Measurements from ENCODE around the gene FIS1. TPM values are rescaled to one million over a fixed set of nuclear protein-coding genes. Genes with fewer than 3 reads are reported as not detected.

FIS1 gene
- total and polyA plus RNA-seq, 10 of the 15 experiments (the other 5 are each of a cell fraction or from before 2014, with no cell fraction given), result 83.4 to 149 (median 108) TPM

DNA sequence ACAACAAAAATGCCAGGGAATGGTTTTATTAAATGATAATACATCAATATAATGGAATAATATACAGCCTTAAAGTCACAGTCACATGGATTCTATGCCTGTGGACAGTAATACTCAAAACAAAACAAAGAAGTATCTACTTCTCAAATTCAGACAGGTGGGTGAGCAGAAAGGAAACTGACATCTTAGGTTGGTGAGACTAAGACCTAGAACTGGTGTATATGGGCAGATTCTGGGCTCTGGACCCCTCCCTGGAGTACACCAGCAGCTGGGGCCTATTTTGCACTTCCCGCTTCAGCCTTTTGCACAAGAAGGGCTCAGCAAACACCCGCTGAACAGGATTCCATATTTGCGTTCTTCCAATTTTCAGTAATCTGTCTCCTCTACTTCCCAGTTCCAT, 5.4 kb upstream of the FIS1 start (continued):
- TF ChIP-seq, protein P1, sequence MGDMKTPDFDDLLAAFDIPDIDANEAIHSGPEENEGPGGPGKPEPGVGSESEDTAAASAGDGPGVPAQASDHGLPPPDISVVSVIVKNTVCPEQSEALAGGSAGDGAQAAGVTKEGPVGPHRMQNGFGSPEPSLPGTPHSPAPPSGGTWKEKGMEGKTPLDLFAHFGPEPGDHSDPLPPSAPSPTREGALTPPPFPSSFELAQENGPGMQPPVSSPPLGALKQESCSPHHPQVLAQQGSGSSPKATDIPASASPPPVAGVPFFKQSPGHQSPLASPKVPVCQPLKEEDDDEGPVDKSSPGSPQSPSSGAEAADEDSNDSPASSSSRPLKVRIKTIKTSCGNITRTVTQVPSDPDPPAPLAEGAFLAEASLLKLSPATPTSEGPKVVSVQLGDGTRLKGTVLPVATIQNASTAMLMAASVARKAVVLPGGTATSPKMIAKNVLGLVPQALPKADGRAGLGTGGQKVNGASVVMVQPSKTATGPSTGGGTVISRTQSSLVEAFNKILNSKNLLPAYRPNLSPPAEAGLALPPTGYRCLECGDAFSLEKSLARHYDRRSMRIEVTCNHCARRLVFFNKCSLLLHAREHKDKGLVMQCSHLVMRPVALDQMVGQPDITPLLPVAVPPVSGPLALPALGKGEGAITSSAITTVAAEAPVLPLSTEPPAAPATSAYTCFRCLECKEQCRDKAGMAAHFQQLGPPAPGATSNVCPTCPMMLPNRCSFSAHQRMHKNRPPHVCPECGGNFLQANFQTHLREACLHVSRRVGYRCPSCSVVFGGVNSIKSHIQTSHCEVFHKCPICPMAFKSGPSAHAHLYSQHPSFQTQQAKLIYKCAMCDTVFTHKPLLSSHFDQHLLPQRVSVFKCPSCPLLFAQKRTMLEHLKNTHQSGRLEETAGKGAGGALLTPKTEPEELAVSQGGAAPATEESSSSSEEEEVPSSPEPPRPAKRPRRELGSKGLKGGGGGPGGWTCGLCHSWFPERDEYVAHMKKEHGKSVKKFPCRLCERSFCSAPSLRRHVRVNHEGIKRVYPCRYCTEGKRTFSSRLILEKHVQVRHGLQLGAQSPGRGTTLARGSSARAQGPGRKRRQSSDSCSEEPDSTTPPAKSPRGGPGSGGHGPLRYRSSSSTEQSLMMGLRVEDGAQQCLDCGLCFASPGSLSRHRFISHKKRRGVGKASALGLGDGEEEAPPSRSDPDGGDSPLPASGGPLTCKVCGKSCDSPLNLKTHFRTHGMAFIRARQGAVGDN (IDR thresholded peaks at IDR 0.05), result no peak
- TF ChIP-seq MTA3 (IDR thresholded peaks at IDR 0.05; ENCODE audit: borderline replicate concordance, low read length), result no peak

DNA sequence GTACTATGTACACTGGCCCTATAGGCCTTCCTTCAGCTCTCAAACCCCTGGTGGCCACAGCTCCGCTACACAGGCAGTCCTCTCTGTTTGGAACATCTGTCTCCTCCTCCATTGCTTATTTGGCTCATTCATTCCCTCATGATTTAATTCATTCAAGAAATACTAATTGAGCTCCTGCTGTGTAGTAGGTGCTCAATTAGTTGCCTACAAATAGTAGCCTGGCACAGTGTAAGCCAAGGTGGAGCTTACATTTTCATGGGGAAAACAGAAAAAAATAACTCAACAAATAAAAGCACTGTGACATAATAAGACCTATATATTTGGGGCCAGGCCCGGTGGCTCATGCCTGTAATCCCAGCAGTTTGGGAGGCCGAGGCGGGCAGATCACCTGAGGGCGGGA, 3.4 kb upstream of the FIS1 start:
- POLR2A ChIA-PET, result no interaction called here
- ATAC-seq (no peak), DNase-seq (ENCODE audit: low read depth, low spot score) (no peak), FAIRE-seq (no peak)
- H3K36me3 ChIP-seq (ENCODE audit: control insufficient read depth in 2 of 2, insufficient read depth in 2 of 2, low read length in 1 of 2), result peaks cover 0 to 6% of the 10 kb centered on the region in 2 experiments; a peak in 3 of 4 replicates
- H2AFZ ChIP-seq (ENCODE audit: control insufficient read depth, low read depth, low read length), result no peak overlapping the region
- RAD21 ChIA-PET (ENCODE audit: unreplicated experiment), result interaction anchor here (0.7 kb wide), 1 partner anchor 35 kb away, joined by 3 read pairs; no protein-coding TSS in a partner anchor
- no peak overlapping the region for H3K4me3 ChIP-seq
- no peak for TF ChIP-seq SMAD5 (IDR thresholded peaks at IDR 0.05; ENCODE audit: low read depth)
- TF ChIP-seq FOXK2 (IDR thresholded peaks at IDR 0.05), result no peak
- no peak for TF ChIP-seq TAF1 (IDR thresholded peaks at IDR 0.05; ENCODE audit: borderline replicate concordance, low read depth, low read length)
- no peak for TF ChIP-seq NR2F1 (conservative IDR thresholded peaks at IDR 0.05)
- no peak for TF ChIP-seq SKIL (IDR thresholded peaks at IDR 0.05; ENCODE audit: low read depth, poor library complexity, severe bottlenecking)
- no peak for TF ChIP-seq STAT3 (IDR thresholded peaks at IDR 0.05; ENCODE audit: low read depth, low read length)
- no peak for TF ChIP-seq SIX5 (IDR thresholded peaks at IDR 0.05; ENCODE audit: low read depth, low read length, severe bottlenecking)
- no peak for TF ChIP-seq SRF (IDR thresholded peaks at IDR 0.05; ENCODE audit: low read depth in 2 of 2, low read length in 2 of 2)
- TF ChIP-seq ZNF622 (IDR thresholded peaks at IDR 0.05), result no peak
- TF ChIP-seq MTA3 (IDR thresholded peaks at IDR 0.05; ENCODE audit: borderline replicate concordance, low read length), result no peak
- no peak for TF ChIP-seq JUNB (IDR thresholded peaks at IDR 0.05)
- no peak for TF ChIP-seq EGR1 (IDR thresholded peaks at IDR 0.05; ENCODE audit: borderline replicate concordance in 1 of 2, low read depth in 2 of 2, low read length in 2 of 2)
- no peak for TF ChIP-seq GATAD2B (conservative IDR thresholded peaks at IDR 0.05; ENCODE audit: low read depth)
- TF ChIP-seq NRF1 (conservative IDR thresholded peaks at IDR 0.05; ENCODE audit: low read depth, low read length), result no peak
- TF ChIP-seq, protein P2, sequence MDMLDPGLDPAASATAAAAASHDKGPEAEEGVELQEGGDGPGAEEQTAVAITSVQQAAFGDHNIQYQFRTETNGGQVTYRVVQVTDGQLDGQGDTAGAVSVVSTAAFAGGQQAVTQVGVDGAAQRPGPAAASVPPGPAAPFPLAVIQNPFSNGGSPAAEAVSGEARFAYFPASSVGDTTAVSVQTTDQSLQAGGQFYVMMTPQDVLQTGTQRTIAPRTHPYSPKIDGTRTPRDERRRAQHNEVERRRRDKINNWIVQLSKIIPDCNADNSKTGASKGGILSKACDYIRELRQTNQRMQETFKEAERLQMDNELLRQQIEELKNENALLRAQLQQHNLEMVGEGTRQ (IDR thresholded peaks at IDR 0.05; ENCODE audit: borderline replicate concordance, low read depth, low read length), result no peak
- intact Hi-C loops (cut with micrococcal nuclease; ENCODE audit: unreplicated experiment) (no loop called here), in situ Hi-C loops (cut with MboI) (no loop called here)
- CTCF ChIA-PET, result interaction anchor here (1.4 kb wide), 1 partner anchor 104 kb away, joined by 8 read pairs; no protein-coding TSS in a partner anchor
- no TSS peak for BruUV-seq (replicated peaks)
- H3K27me3 ChIP-seq (replicated peaks in 1 of 2; ENCODE audit: control insufficient read depth in 2 of 2, insufficient read depth in 2 of 2, low read length in 1 of 2), result no peaks in the 10 kb centered on the region
- H3K27ac ChIP-seq (ENCODE audit: control insufficient read depth, insufficient read depth), result no peak overlapping the region
- whole genome bisulfite sequencing (ENCODE audit: insufficient coverage, insufficient replicate concordance, low lambda C conversion rate, missing lambda C conversion rate), result 96% methylated on average over 5 of the region's 5 CpGs
- H3K79me2 ChIP-seq (ENCODE audit: control insufficient read depth, insufficient read depth, low read length), result peaks cover 50% of the 10 kb centered on the region
- H4K20me1 ChIP-seq (ENCODE audit: control insufficient read depth, insufficient read depth), result no peaks in the 10 kb centered on the region
- H3K4me2 ChIP-seq (ENCODE audit: control insufficient read depth, insufficient read depth), result no peak overlapping the region
- H3K9ac ChIP-seq (ENCODE audit: control insufficient read depth, insufficient read depth, low read length), result no peak overlapping the region
- H3K9me3 ChIP-seq (replicated peaks; ENCODE audit: control insufficient read depth, insufficient read depth, low read length), result no peaks in the 10 kb centered on the region
- H3K4me1 ChIP-seq (ENCODE audit: control insufficient read depth, insufficient read depth, low read length), result peaks cover 12% of the 10 kb centered on the region
- SMC1A ChIA-PET (ENCODE audit: uncharacterized antibody, unreplicated experiment), result interaction anchor here (1.0 to 1.5 kb wide), 2 partner anchors 34 to 42 kb away, joined by 3 read pairs; no protein-coding TSS in a partner anchor
